Activated CD4-positive, alpha-beta T cell treated with anti-CD3 and anti-CD28 coated beads, Interleukin-2, Interleukin-4, amounts not matched to agents 100 ng/mL and 50 ng/mL, durations not matched to agents 16 hours and 8 hours (primary cell): ENCODE measurements around the gene PSMD14.
"Not testable (repeated sequence)": the region's sequence is repeated elsewhere in the genome, so short reads cannot be mapped to it uniquely, and the experiment has no call there.

Experiments used
- DNase-seq: peaks from one replicate; pipeline ENCODE4 v3.0.0-alpha.2; 2020; ENCODE audit warnings: low spot score

The PSMD14 gene

DNA sequence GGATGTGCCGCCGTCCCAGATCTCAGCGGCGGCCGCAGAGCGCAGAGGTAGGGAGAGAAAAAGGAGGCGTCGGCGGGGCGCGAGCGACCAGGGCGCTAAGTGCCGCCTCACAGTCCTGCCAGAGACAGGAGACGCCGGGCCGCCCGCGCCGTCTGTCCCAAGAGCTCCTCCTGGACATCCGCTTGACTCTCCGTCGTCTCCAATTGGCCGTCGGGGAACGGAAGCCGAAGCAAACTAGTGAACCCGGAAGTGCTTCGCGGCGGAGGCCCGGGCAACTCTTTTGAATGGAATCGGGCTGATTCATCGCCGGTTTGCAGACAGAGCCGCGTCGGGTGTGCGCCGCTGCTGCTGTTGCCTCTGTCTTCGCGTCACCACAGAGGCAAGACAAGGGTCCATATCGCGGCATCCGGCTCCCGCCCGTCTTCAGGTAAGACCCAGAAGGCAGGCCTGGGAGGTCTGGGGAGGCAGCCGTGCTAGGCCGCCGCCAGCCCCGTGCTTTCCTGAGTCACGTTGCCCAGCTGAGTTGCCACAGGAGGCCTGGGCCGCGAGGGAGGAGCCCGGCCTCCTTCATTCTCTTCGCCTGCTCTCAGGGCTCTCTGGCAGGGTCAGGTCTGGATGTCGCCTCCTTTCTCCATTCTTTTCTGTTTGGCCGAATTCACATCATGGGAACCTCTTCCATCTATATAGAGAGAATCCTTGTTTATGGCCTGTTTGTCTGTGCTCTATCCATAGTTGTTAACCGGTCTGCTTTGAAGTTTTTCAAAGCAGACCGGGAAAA is at the start of gene PSMD14:
TSS of gene PSMD14 (plus strand) at position 248 of the 778 bp plus-strand sequence. CDS start 10,401 bp downstream, outside the sequence.
- DNase-seq = peak; percentile 96

DNA sequence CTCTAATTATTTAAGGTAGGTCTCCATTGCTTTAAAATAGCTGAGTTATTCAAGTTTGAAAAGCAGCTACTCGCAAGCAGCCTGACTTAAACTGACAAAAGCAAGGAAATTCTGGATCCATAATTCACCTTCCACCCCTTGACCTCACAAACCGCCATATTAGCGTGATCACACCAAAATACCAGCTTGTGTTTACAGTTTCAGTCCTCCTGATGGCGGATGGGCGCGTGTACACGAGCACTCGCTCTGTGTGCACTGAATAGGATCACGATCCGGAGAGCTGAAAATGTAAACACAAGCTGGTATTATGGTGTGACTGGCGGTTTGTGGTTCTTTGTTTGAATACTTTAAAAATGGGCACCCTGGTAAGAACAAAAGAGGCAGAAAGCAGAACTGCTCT is 42.4 kb upstream of the PSMD14 start:
- DNase-seq = no peak

DNA sequence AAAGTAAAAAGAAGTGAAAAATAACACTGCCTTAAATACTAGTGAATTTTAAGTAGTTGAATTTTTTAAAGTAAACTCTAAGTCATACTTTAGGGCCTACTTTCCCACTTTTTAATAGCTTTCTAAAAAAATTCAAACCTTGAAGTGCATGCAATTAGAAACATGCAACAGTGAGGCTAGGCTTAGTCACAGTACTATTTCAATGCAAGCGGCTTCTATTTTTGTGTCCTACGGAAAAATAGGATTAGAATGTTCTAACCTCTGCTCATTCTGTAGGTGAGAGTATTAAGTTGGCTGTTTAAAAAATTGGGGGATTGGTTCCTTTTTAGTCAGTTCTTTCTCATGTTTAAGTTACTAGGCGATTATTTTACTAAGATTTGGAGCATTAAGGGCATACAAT is 39.1 kb upstream of the PSMD14 start:
- DNase-seq = no peak

DNA sequence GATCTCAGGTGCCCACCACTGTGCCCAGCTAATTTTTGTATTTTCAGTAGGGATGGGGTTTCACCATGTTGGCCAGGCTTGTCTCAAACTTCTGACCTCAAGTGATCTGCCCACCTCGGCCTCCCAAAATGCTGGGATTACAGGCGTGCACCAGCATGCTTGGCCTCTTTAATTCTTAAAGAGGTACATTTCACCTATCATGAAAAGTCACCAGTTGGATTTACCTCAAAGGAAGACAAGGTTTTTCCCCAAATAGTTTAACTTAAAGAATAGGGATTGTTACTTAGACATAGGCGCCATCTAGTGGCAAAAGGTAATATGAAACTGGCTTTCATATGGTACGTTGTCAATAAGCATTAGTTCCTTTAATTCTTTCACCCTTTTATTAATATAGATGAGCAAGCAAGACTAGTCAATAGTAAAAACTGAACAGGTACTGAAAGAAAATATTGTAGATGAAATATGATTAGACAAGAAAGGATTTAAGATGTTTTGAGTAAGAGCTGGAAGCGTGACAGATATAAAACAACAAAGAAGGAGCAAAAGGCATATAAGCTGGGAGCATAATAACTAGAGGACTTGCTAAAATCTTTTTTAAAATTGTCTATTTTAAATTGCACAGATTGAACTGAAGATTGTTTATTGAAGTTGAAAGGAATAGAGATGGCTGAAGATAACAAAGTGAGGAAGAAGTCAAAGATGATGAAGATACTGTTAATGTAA is 35.0 kb upstream of the PSMD14 start:
- DNase-seq = peak; percentile 68

DNA sequence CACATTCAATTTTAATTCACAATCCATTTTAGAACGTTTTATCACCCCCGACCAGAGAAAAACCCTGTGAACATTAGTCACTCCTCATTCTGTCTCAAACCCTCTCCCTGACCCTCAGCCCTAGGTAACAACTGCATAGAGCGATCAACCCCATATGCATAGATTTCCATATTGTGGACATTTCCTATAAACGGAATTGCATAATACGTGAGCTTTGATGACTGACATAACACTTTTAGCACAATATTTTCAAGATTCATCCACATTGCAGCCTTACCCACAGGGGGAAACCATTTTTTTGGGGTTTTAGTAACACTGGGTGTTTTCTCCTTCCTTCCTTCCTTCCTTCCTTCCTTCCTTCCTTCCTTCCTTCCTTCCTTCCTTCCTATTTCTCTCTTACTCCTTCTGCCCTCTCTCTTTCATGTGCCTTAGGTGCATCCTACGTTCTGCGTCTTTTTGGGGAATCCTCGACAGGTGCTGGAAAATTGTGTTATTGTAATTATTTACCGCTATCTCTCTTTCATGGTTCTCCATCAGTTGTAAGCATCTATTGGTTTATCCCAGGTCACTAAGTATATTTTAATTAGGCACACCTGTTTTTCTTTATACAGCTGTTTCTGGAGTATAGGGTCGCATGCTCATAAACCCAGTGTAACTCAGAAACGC is 29.5 kb upstream of the PSMD14 start:
- peak; percentile 20 for DNase-seq

DNA sequence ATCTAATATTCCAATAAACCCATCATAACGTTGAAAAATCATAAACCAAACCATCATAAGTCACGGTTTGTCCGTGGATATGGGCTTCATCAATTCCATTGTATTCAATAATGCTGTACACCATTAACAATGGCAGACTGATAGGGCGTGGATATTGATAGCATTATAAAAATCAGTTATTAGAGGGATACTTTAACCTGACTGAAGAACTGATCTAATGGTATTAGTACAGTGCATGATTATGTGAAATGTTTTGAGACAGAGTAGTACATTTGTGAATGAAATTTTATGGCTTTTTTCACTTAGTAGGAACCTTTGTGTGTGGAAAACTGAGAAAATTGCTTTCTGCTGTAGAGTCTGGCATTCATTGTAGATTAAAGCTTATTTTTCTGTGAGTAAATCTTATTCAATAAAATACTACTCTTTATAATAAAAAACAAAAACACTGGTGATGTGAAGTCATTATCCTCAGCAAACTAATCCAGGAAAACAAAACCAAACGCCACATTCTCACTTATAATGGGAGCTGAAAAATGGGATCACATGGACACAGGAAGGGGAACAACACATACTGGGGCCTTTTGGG is 28.9 kb upstream of the PSMD14 start:
- DNase-seq = not testable (repeated sequence)

DNA sequence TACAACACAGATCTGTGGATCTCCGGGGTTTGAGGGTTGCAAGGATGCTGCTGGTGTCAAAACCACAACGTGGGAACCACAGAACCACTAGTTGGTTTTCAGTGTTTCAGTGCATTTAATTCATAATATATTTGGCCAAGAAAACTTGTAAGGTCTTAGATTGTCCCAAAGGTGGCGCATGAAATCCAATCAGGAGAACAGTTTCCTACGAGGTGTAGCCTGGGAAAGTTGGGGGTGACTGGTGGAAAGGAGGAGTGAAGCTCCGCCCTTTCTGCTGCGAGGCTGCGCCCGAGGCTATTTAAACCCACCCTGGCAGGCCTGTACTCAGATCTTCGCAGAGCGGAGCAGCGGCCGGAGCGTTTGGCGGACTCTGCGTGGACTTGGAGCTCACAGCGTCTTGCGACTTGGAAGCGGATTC is 27.3 kb upstream of the PSMD14 start:
- DNase-seq = peak; percentile 33

DNA sequence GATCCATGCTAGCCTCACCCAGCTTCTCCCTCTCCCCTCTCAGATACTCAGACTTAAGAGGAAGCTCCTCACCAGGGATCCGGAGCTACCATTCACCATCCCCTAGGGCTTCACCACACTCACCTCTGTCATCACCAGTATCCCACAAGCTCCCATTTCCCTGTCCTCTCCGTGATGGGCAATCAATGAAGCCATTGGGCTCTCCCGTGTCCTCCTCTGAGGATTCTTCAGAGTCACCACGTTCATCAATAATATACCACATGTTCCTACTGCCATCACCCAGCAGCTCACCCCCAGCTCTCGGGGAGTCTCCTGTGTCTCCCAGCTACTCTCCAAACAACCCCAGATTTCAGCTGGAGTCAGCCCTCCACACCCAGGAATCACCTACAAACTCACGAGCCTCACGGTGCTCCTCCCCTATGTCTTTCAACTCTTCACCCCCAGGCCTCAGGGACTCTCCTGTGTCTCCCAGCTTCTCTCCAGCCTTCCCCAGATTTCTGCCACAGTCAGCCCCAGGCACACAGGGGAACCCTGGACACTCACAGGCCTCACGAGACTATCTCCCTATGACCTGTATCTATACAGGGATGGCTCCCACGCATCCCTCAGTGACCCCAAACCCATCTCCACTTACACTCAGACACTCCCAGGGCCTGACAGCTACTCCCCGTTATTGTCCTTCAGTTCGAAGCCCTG is 26.5 kb upstream of the PSMD14 start:
- not testable (repeated sequence) for DNase-seq

DNA sequence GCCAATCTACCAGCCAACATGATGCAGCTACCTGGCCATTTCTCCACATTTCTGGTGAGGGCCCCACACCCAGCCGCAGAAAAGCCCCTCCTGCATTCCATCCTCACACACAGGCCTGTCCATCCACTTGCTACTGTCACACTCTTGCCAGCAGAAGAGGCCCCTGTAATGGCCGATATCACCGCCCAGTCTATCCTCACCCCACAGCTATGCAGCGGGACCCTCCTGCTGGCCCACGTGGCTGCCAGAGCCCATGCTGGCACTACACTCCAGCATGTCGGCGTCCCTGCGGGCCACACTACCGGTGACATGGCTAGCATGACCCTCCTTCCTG is 25.9 kb upstream of the PSMD14 start:
- not testable (repeated sequence) for DNase-seq

DNA sequence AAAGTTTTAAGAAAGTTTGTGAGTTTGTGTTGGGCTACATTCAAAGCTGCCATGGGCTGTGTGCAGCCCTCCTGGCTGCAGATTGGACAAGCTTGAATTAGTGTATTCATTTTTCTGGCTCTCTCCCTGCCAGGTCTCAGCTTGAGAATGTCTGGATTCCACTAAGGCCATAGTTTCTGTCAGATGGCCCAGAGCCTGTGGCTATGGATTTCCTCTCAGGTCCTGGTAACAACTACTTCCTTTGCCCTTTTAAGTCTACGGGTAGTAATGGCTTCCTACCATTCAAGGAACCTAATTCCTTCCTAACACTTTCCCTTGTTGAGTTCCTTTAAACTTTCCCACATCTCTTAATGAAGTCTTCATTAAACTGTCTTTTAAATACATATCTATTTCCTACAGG is 24.3 kb upstream of the PSMD14 start:
- DNase-seq = no peak

DNA sequence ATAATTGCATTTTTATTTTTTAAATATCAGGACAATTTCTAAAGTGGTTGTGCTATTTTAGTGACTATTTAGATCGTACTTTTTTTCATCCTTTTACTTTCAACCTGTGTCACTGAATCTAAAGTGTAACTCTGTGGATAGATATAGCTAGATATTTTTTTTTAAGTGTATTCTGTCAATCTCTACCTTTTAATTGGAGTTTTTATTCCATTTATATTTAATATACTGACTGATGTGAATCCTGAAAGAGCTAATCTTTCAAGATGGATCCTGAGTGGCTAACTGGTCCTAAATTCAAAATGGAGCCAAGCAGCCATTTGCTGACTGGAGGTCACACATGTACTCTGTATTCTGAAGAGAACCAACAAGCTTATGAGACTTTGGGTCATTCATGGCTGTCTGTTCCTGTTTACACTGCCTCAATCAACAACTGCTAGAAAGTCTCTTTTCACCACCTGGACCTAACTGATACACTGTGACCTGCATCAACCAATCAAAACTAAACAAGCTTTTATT is 4.6 kb upstream of the PSMD14 start:
- DNase-seq = no peak

DNA sequence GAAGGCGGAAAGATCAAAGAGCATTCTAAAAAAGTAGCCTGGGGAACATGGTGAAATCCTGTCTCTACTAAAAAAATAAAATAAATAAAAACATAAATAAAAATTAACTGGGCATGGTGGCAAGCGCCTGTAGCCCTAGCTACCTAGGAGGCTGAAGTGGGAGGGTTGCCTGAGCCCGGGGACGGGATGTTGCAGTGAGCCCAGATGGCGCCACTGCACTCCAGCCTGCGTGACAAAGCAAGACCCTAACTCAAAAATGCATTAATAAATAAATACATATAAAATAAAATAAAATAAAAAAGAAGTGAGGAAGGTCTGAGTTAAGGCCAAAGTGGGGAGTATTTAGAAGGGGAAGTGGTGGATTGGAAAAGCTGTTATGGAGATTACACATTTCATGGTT is 1.3 kb upstream of the PSMD14 start:
- DNase-seq = no peak

DNA sequence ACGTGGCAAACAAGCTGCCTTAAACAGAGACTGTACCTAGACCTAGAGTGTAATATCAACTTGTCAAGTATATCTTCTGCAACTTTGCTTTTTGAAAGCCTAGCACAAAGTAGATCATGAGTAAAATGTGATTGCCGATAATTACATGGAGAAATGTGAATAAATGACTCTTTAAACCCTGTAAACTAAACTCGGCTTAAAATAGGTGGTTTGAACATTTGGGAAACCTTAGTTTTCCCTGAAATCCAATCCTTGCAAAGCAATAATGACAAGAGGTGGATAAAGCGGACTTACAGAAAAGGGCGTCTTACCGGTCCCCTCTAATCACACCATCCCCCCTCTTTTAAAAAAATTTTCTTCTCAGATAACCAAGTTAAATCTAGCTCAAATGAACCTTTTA is 549 bp upstream of the PSMD14 start:
- no peak for DNase-seq

DNA sequence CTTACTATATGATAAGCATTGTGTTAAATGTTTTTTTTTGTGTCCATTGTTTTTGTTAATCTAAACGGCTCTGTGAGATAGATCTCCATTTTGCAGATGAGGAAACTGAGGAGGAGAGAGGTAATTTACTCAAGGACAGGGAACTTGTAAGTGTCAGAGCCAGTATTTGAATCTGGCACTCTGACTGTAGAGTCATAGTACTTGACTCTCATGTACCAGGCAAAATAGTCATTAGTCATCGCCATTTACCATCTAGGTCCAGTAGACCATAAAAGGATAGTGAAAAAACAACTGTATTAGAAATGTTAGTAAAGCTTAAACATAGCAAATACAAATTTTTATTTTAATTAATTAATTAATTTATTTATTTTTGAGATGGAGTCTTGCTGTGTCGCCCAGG is 4.8 kb downstream of the PSMD14 start:
- no peak for DNase-seq

DNA sequence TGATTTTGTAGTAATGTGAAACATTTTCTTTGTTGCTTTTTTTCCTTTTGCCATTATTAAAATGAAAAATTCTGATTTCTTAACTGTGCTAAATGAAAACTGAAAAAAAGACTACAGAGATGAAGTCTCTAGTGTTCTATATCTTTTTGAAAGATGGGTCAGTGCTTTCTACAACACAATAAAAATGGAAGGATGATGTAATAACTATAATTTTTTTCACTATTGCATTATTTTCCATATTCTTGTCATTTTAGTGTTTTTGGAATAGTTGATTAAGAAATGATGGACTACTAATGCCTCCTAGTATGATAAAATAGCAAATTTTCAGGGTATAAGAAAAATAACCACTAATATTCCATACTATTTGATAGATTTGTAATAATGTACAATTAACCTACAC is 7.2 kb downstream of the PSMD14 start:
- no peak for DNase-seq

DNA sequence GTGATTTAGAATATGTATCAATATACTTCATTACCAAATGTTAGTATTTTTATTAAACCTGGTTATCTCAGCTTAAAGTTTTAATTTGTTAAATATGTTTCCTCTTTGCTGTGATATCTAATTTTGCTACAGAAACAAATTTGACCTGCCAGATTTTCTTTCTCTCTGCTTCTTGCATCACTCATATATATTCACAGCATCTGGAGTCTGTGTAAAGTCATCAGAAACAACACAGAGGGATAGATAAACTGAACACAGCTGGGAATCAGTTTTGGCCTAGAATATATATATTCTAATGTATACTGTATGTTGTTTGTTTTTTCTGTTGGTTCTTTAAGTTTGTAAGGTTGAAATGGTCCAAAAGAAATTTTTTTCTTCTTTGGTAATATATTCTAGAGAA is 8.5 kb downstream of the PSMD14 start:
- no peak for DNase-seq

DNA sequence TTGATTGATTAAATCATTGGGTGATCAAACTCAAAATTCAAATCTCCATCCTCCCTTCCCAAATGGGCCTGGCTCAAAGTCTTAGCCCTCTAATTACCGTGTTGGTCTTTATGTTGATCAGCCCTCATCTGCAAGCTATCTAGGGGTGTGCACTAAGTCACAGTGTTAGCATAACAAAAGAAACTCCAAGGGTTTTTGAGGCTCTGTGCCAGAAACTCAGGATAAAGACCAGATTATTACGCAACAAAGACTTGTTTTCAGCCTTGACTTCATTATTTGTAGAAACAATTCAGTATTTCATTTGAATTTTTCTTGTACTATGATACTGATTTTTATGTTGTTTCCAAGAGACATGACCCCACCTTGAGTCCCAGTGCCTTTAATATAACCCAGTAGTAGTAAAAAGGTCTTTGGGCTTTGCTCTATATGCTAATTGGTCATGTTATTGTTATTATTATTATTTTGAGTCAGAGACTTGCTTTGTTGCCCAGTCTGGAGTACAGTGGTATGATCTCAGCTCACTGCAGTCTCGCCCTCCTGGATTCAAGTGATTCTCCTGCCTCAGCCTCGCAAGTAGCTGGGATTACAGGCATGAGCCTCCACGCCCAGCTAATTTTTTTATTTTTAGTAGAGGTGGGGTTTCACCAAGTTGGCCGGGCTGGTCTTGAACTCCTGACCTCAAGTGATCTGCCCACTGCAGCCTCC is 13.9 kb downstream of the PSMD14 start:
- DNase-seq = no peak

DNA sequence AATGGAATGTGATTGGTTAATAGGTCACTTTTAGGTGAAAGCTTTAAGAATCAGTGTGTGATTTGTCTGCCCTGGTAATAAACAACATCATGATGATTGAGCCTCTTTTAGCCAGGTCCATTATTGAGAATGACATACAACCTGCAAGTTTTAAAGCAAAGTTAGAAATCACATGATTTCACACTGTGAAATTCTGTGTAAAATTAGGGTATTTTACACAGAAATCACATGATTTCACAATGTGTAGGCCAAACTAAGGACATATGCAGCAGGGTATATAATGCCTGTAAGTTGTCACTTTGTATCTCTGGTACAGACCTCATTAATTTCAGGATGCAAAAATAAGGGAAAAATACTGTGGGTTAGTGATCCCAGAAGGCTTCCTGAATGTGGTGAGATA is 16.7 kb downstream of the PSMD14 start:
- DNase-seq = no peak

DNA sequence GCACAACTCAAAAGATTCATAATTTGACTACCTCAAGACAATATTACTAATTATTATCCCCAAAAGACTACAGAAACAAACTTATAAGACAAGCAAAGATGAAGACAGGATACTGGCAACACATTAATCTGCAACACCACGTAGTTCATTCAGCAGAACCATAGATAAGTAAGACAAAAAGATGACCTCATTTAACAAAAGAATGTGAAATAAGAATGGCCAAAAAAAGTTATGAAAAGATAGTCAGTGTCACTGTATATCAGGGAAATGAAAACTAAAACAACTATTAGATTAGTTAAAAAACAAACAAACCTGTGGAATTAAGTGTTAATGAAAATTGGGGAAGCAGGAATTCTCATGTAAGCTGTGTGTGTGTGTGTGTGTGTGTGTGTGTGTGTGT is 19.4 kb downstream of the PSMD14 start:
- DNase-seq = no peak

DNA sequence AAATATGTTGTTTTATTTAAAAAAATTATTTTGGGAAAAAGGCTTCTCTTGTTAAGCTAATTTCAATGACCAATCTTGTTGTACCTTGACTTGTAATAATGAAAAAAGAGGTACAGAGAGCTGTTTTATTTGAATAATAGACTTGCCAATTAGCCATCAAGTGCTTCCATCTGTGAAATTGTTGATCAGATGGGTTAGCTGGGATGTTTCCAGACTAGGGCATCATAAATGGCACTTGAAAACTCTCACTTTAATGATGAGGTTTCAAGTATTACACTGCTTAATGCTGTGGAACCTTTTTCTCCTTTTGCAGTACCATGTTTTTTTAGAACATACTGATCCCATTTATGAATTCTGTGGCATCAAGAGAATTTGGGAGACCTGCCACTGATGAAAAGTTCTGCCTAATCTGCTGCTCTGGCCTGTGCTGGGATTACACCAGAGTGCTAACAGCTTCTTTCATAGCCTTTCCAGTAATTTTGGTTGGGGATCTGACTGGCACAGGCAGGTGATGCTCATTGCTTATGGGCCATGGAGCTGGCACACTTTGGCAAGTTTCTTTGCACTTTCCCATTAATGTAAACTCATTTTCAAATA is 24.2 kb downstream of the PSMD14 start:
- no peak for DNase-seq

DNA sequence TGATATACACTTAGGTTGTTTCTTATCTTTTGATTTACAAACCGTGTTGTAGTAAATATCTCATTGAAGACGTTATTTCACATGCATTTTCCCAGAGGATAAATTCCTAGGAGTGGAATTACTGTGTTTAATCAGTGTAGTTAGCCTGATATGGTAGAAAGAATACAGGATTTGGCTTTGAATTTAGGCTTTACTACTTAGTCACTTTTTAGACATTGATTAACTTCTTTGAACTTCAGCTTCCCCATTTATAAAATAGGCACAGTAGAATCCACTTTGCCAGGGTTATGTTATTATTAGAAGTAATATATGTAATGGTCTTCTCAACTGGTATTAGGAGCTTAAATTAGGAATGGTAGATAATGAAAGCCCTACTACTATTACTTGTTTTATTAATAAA is 27.4 kb downstream of the PSMD14 start:
- DNase-seq = no peak
